HUDEP-2 (cell line): Measurements from ENCODE around the gene SYNRG.
"Not testable (repeated sequence)": the region's sequence is repeated elsewhere in the genome, so short reads cannot be mapped to it uniquely, and the experiment has no call there.

Experiments
- DNase-seq, 76 experiments: peaks; one replicate each; lab custom pipeline; 2025; ENCODE audit not compliant: unreplicated experiment in 76 of 76; lab: John Stamatoyannopoulos, UW

SYNRG gene, protein sequence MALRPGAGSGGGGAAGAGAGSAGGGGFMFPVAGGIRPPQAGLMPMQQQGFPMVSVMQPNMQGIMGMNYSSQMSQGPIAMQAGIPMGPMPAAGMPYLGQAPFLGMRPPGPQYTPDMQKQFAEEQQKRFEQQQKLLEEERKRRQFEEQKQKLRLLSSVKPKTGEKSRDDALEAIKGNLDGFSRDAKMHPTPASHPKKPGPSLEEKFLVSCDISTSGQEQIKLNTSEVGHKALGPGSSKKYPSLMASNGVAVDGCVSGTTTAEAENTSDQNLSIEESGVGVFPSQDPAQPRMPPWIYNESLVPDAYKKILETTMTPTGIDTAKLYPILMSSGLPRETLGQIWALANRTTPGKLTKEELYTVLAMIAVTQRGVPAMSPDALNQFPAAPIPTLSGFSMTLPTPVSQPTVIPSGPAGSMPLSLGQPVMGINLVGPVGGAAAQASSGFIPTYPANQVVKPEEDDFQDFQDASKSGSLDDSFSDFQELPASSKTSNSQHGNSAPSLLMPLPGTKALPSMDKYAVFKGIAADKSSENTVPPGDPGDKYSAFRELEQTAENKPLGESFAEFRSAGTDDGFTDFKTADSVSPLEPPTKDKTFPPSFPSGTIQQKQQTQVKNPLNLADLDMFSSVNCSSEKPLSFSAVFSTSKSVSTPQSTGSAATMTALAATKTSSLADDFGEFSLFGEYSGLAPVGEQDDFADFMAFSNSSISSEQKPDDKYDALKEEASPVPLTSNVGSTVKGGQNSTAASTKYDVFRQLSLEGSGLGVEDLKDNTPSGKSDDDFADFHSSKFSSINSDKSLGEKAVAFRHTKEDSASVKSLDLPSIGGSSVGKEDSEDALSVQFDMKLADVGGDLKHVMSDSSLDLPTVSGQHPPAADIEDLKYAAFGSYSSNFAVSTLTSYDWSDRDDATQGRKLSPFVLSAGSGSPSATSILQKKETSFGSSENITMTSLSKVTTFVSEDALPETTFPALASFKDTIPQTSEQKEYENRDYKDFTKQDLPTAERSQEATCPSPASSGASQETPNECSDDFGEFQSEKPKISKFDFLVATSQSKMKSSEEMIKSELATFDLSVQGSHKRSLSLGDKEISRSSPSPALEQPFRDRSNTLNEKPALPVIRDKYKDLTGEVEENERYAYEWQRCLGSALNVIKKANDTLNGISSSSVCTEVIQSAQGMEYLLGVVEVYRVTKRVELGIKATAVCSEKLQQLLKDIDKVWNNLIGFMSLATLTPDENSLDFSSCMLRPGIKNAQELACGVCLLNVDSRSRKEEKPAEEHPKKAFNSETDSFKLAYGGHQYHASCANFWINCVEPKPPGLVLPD (N-terminal part only)

GRCh38 chr17:37609170-37610040, at the start of gene SYNRG:
Gene SYNRG, minus strand, starts transcription at chr17:37609418. Its CDS starts 63 bp downstream, at chr17:37609355.
- DNase-seq, result peak in 75 of 76 experiments; percentile 52 to 97 (median 92)

DNA sequence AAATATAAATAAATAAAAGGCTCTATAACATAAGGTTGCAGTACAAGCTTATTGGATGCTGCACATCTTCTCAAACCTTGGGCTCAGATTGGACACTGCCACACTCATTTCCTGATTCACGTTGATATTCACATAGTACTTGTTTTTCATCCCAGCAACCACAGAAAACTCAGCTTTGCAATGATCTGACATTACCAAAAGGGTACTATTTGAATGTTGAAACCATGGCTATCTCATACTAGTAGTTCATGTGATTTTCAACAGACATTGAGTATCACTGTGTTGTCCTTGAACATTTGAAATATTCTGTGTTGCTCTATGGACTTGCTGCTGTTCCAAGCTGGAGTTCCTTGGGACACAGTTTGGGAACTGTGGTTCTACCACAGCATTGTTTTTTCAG, 48.0 kb upstream of the SYNRG start:
- DNase-seq, result no peak

DNA sequence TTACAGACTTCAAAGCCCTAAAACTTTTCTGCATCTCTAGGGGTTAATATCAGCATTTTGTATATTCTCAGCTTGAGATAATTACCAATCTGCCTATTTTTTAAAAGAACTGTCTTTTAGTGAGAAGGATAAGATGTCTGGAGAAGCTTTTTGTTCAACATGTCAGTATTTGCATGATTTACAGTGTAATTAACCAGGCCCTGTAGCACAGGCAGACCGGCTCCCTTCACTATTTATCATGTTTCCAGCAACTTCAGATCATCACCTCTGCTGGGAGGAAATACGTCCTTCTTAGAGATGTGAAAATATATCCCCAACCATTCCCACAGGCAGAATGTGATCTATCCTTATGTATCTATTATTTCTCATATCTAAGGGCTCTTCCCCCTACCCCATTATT, 42.6 kb upstream of the SYNRG start:
- DNase-seq, result no peak

GRCh38 chr17:37650419-37651003, 41.3 kb upstream of the SYNRG start:
- DNase-seq, result peak in 8 of 76 experiments; percentile 4 to 25 (median 12)

GRCh38 chr17:37648555-37648954, 39.3 kb upstream of the SYNRG start:
- no peak for DNase-seq

GRCh38 chr17:37647856-37648255, 38.6 kb upstream of the SYNRG start:
- DNase-seq, result no peak

DNA sequence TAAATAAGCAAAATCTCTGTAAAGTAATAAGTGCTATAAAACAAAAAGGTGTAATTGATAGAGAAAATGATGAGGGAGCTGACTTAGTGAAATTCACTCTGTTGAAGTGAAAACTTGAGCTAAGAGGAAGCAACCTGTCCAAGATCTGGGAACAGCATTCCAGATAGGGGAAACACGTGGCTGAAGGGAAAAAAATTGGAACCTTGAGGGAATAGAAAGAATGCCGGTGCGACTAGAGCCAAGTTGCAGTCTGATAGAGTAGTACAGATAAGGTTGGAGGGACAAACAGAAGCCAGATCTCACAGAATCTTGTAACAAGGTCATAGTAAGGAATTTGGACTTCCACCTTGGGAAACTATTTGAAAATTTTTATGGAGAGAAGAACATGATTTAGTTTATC, 34.7 kb upstream of the SYNRG start:
- no peak for DNase-seq

GRCh38 chr17:37643118-37643766, 34.0 kb upstream of the SYNRG start, which contains the start of gene DDX52:
Gene DDX52, minus strand, starts transcription at chr17:37643446. Its CDS starts 26 bp downstream, at chr17:37643420.
- DNase-seq, result peak; percentile 5 to 91 (median 80)

GRCh38 chr17:37642681-37643080, 33.5 kb upstream of the SYNRG start:
- DNase-seq, result peak in 2 of 76 experiments; percentile 6 to 11

DNA sequence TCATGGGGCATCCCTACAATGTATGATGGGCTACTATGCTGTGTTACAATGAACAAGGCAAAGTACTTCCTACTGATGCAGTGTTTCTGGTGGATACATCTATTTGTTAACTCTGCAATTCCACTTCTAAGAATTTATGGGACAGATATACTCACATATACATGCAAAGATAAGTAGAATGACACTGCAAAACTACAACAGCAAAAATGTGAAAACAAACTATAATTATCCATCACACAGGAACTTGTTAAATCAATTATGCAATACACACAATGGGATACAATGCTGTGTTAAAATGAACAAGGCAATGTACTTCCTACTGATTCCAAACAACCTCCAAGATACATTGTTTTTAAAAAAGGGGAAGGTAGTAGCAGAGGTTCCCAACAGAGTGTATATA, 30.8 kb upstream of the SYNRG start:
- DNase-seq, result peak in 2 of 76 experiments; percentile 17 to 20

GRCh38 chr17:37637956-37638355, 28.7 kb upstream of the SYNRG start:
- no peak for DNase-seq

DNA sequence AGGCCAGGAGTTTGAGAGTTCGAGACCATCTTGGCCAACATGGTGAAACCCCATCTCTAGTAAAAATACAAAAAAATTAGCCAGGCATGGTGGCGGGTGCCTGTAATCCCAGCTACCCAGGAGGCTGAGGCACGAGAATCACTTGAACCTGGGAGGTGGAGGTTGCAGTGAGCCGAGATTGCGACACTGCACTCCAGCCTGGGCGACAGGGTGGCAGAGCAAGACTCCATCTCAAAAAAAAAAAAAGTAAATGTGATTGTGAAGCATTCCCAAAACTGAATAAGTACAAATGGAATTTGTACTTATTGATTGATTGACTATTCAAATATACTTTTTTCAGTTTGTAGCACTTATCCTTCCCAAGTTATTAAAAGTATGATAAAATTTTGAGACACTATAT, 7.2 kb upstream of the SYNRG start:
- DNase-seq, result not testable (repeated sequence)

DNA sequence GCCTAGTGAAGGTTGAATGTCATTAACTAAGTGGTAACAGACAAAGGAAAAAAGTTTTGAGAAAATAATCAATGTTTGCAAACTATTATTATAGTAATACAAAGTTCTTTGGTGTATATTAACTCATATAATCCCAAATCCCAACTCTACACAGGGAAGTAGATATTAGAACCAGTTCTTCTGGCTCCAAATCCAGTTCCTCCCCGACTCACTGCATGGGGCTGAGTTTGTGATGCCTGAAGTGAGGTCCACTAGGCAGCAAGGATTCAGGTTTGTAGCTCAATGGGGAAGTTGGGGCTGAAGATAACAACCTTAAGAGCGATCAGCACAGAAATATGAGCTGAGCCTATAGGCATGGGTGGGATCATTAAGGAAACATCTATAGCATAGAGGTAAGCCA, 5.6 kb upstream of the SYNRG start:
- no peak for DNase-seq

- DNase-seq, result no peak
Observed at GRCh38 chr17:37614391-37614790, 5.2 kb upstream of the SYNRG start.

- no peak for DNase-seq
Observed at GRCh38 chr17:37610971-37611370, 1.8 kb upstream of the SYNRG start.

- DNase-seq, result peak in 7 of 76 experiments; percentile 1 to 24 (median 8)
Observed at GRCh38 chr17:37610041-37610420, 813 bp upstream of the SYNRG start.

- DNase-seq, result peak in 3 of 76 experiments; percentile 4 to 28 (median 6)
Observed at GRCh38 chr17:37608351-37609169, 658 bp downstream of the SYNRG start.
